ENCODE data around the gene KLHL30.
"Not testable (repeated sequence)": the region's sequence is repeated elsewhere in the genome, so short reads cannot be mapped to it uniquely, and the experiment has no call there.

Gene KLHL30

GRCh38 chr2:238163481-238164198 lies 25.2 kb downstream of the KLHL30 start:
- DNase-seq = no peak

- DNase-seq = no peak
Measured at GRCh38 chr2:238164906-238165287, 26.4 kb downstream of the KLHL30 start.

- DNase-seq = no peak
Measured at GRCh38 chr2:238165288-238165921, 26.9 kb downstream of the KLHL30 start.

- no peak for DNase-seq
Measured at GRCh38 chr2:238166391-238167343, 28.2 kb downstream of the KLHL30 start.

- no peak for DNase-seq
Measured at GRCh38 chr2:238167344-238167715, 28.9 kb downstream of the KLHL30 start.

GRCh38 chr2:238167761-238168160 lies 29.3 kb downstream of the KLHL30 start:
- no peak for DNase-seq

- no peak for DNase-seq
Measured at GRCh38 chr2:238168196-238169047, 30.0 kb downstream of the KLHL30 start.

GRCh38 chr2:238169048-238169707 lies 30.7 kb downstream of the KLHL30 start:
- no peak for DNase-seq

- DNase-seq = peak; percentile 68
Measured at GRCh38 chr2:238169708-238170251, 31.3 kb downstream of the KLHL30 start.

- no peak for DNase-seq
Measured at GRCh38 chr2:238170386-238171071, 32.1 kb downstream of the KLHL30 start.

GRCh38 chr2:238171072-238171431 lies 32.6 kb downstream of the KLHL30 start:
- DNase-seq = not testable (repeated sequence)

- DNase-seq = no peak
Measured at GRCh38 chr2:238171575-238172187, 33.2 kb downstream of the KLHL30 start.

GRCh38 chr2:238172439-238172838 lies 34.0 kb downstream of the KLHL30 start:
- DNase-seq = no peak

GRCh38 chr2:238173692-238174091 lies 35.2 kb downstream of the KLHL30 start:
- no peak for DNase-seq

- no peak for DNase-seq
Measured at GRCh38 chr2:238174291-238174690, 35.8 kb downstream of the KLHL30 start.

- DNase-seq = no peak
Measured at GRCh38 chr2:238174701-238175100, 36.2 kb downstream of the KLHL30 start.

GRCh38 chr2:238176613-238177012 lies 38.1 kb downstream of the KLHL30 start:
- no peak for DNase-seq

- DNase-seq = no peak
Measured at GRCh38 chr2:238180554-238180953, 42.1 kb downstream of the KLHL30 start.

- DNase-seq = no peak
Measured at GRCh38 chr2:238182362-238182761, 43.9 kb downstream of the KLHL30 start.

GRCh38 chr2:238183821-238184220 lies 45.4 kb downstream of the KLHL30 start:
- DNase-seq = no peak
